Bronchial epithelial cell (primary cell): ENCODE data around the gene PFDN1. TPM values are rescaled to one million over a fixed set of nuclear protein-coding genes. Genes with fewer than 3 reads are reported as not detected.

ENCODE experiments used
- DNase-seq: peaks from one replicate; pipeline ENCODE4 v3.0.0-alpha.2; 2010; ENCODE audit warnings: low read depth
- FAIRE-seq: peaks from 2 replicates; lab custom pipeline; 2011; peaks lifted over from hg19 to GRCh38; lab: Jason Lieb, UNC
- H3K27me3 ChIP-seq: 2 replicates; pipeline ENCODE4 v1.5.1; 2011; ENCODE audit warnings: low read length; ENCODE audit not compliant: control insufficient read depth, insufficient read depth
- H3K36me3 ChIP-seq: 2 replicates; pipeline ENCODE4 v1.5.1; 2011; ENCODE audit warnings: low read length; ENCODE audit not compliant: control insufficient read depth, insufficient read depth
- H3K4me3 ChIP-seq: 2 replicates; pipeline ENCODE4 v1.5.1; 2011; ENCODE audit warnings: mild to moderate bottlenecking, low read depth, low read length, control low read depth
- total RNA-seq: library from RNA; depleted of rRNA; stranded (reverse); fragments of >200 nt; gene quantifications from 2 replicates; pipeline ENCODE4 v1.2.1, GENCODE V29; 2014
- TF ChIP-seq, protein P1 (sequence below): IDR thresholded peaks from 2 replicates; pipeline ENCODE4 v1.5.1; 2011; ENCODE audit warnings: mild to moderate bottlenecking, moderate library complexity, low read length, control low read depth, inconsistent platforms; ENCODE audit not compliant: insufficient read depth, severe bottlenecking

PFDN1 gene
- total RNA-seq, 1 donor from 2014 or later = 34.5 TPM

GRCh38 chr5:140336388-140336787, 33.5 kb upstream of the PFDN1 start:
- FAIRE-seq = no peak

GRCh38 chr5:140331638-140332037, 28.7 kb upstream of the PFDN1 start:
- DNase-seq (no peak), FAIRE-seq (no peak)
- Histone ChIP-seq H3K36me3 (peaks cover 16% of the 10 kb centered on the region), H3K4me3 (no peak overlapping the region), H3K27me3 (no peaks in the 10 kb centered on the region)
- TF ChIP-seq, protein P1, sequence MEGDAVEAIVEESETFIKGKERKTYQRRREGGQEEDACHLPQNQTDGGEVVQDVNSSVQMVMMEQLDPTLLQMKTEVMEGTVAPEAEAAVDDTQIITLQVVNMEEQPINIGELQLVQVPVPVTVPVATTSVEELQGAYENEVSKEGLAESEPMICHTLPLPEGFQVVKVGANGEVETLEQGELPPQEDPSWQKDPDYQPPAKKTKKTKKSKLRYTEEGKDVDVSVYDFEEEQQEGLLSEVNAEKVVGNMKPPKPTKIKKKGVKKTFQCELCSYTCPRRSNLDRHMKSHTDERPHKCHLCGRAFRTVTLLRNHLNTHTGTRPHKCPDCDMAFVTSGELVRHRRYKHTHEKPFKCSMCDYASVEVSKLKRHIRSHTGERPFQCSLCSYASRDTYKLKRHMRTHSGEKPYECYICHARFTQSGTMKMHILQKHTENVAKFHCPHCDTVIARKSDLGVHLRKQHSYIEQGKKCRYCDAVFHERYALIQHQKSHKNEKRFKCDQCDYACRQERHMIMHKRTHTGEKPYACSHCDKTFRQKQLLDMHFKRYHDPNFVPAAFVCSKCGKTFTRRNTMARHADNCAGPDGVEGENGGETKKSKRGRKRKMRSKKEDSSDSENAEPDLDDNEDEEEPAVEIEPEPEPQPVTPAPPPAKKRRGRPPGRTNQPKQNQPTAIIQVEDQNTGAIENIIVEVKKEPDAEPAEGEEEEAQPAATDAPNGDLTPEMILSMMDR = no peak

More at GRCh38 chr5:140336388-140336787, 33.5 kb upstream of the PFDN1 start:
- Histone ChIP-seq H3K4me3 (no peak overlapping the region), H3K27me3 (no peaks in the 10 kb centered on the region), H3K36me3 (peaks cover 34% of the 10 kb centered on the region)
- TF ChIP-seq, protein P1 = no peak
- DNase-seq = no peak

DNA sequence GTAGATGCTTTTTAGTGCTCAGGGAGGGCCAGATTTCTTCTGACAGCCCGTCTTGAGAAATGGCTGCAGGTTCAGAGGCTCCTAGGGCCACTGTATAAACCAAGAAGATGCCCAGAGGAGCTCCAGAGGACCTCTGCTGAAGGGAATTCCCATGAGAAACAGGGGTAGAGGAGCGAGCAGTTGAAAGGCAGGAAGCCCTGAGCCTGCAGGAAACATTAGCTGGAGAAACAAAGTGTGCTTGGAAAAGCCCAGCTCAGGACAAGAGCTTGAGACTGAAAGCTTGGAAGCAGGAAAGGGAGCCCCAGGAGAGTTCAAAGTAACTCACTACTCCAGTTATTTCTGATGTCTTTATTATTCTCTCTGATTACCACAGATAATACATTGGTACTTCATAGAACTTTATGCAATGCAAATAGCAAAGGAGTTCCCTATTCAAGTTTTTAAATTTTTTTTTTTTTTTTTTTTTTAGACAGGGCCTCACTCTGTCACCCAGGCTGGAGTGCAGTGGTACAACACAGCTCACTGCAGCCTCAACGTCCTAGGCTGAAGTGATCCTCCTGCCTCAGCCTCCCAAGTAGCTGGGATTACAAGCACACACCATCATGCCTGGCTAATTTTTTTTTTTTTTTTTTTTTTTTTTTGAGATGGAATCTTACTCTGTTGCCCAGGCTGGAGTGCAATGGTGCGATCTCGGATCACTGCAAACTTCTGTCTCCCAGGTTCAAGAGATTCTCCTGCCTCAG, 27.0 kb upstream of the PFDN1 start:
- FAIRE-seq (no peak), DNase-seq (no peak)
- Histone ChIP-seq H3K27me3 (no peaks in the 10 kb centered on the region), H3K4me3 (no peak overlapping the region), H3K36me3 (peaks cover 7% of the 10 kb centered on the region)
- TF ChIP-seq, protein P1 = no peak

- no peak for DNase-seq
- H3K36me3 ChIP-seq = no peaks in the 10 kb centered on the region
- FAIRE-seq = no peak
- TF ChIP-seq, protein P1 = no peak
- H3K4me3 ChIP-seq = no peak overlapping the region
- no peaks in the 10 kb centered on the region for H3K27me3 ChIP-seq
Measured at GRCh38 chr5:140328036-140328764, 25.3 kb upstream of the PFDN1 start.

- FAIRE-seq (no peak), DNase-seq (no peak)
- no peaks in the 10 kb centered on the region for H3K27me3 ChIP-seq
- no peak overlapping the region for H3K4me3 ChIP-seq
- TF ChIP-seq, protein P1 = no peak
- no peaks in the 10 kb centered on the region for H3K36me3 ChIP-seq
Measured at GRCh38 chr5:140327589-140327988, 24.7 kb upstream of the PFDN1 start.
